ENCODE measurements around the gene PTPRK.

Gene PTPRK

DNA sequence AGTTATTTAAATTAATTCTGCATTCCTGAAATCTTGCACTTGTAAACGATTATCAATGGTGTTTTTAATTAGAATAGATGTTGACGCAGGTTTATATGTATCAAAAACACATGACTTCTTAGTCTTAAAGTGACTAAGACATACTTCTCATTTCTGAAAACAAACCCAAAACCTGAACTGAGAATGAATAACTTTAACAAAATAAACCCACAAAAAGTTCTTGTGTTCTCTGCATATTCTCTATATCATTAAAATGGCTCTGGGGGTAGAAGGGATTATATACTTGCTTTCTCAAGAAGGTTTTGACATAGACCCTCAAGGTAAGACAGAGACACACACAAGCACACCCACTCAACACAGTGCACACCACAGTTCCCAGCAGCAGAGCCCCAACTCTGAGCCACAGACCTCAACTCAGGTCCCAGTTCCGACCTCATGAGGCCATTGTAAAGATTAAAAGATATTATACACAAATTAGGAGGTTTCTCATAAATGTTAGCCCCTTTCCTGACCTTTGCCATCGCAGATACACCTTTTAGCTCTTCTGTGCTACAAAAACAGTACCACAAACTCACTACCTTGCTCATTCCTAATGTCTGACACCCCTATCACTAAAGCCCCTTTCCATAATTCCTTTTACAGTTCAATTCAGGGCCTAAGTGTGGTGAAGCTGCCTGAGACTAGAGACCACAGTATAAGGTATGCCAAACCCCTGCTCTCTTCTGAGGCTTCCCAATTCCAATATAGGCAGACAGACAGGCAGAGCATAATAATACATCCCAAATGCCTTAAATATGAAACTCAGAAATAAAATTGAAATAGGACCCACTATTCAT is 267.8 kb downstream of the PTPRK start:
- no peak overlapping the region for H3K9ac ChIP-seq (ENCODE audit: low read length)
- H3K18ac ChIP-seq (ENCODE audit: low read length), result no peak overlapping the region
- no peak overlapping the region for H4K91ac ChIP-seq (ENCODE audit: low read depth, low read length)
- H3K4ac ChIP-seq (ENCODE audit: low read depth, low read length), result no peak overlapping the region
- no peaks in the 10 kb centered on the region for H3K9me3 ChIP-seq (ENCODE audit: insufficient read depth, low read depth, low read length)
- no peak overlapping the region for H4K12ac ChIP-seq (ENCODE audit: low read depth, low read length)
- no peak overlapping the region for H2AFZ ChIP-seq (ENCODE audit: insufficient read depth, low read length, poor library complexity)
- no peak overlapping the region for H2BK5ac ChIP-seq (ENCODE audit: low read depth, low read length, poor library complexity)
- H3K79me2 ChIP-seq (ENCODE audit: control insufficient read depth, insufficient read depth, low read length, poor library complexity), result no peaks in the 10 kb centered on the region
- no peak overlapping the region for H2AK5ac ChIP-seq (ENCODE audit: low read length)
- no peak overlapping the region for H3K4me3 ChIP-seq (ENCODE audit: low read depth, low read length)
- H2BK120ac ChIP-seq (ENCODE audit: insufficient read depth, low read length, poor library complexity), result no peak overlapping the region
- no peaks in the 10 kb centered on the region for H3K27me3 ChIP-seq (ENCODE audit: insufficient read depth, low read length)
- no peak overlapping the region for H3K27ac ChIP-seq (ENCODE audit: low read depth, low read length)
- H3K79me1 ChIP-seq (ENCODE audit: low read length), result no peaks in the 10 kb centered on the region
- no peak overlapping the region for H2BK12ac ChIP-seq (ENCODE audit: low read length)
- DNase-seq, result no peak
- H3K4me1 ChIP-seq (ENCODE audit: control insufficient read depth in 1 of 2, insufficient read depth in 2 of 2, low read length in 2 of 2), result no peaks in the 10 kb centered on the region
- no peak overlapping the region for H3K23ac ChIP-seq (ENCODE audit: low read length)
- no peak overlapping the region for H3K14ac ChIP-seq (ENCODE audit: low read length)
- no peak overlapping the region for H3K4me2 ChIP-seq (ENCODE audit: low read length)
- H3K36me3 ChIP-seq (ENCODE audit: control insufficient read depth in 1 of 2, insufficient read depth in 2 of 2, low read length in 2 of 2), result no peaks in the 10 kb centered on the region
- H4K8ac ChIP-seq (ENCODE audit: low read depth, low read length), result no peak overlapping the region
- WGBS (ENCODE audit: extremely low coverage, insufficient coverage, insufficient read length), result no CpG with 5 or more reads among the region's 4 CpGs

DNA sequence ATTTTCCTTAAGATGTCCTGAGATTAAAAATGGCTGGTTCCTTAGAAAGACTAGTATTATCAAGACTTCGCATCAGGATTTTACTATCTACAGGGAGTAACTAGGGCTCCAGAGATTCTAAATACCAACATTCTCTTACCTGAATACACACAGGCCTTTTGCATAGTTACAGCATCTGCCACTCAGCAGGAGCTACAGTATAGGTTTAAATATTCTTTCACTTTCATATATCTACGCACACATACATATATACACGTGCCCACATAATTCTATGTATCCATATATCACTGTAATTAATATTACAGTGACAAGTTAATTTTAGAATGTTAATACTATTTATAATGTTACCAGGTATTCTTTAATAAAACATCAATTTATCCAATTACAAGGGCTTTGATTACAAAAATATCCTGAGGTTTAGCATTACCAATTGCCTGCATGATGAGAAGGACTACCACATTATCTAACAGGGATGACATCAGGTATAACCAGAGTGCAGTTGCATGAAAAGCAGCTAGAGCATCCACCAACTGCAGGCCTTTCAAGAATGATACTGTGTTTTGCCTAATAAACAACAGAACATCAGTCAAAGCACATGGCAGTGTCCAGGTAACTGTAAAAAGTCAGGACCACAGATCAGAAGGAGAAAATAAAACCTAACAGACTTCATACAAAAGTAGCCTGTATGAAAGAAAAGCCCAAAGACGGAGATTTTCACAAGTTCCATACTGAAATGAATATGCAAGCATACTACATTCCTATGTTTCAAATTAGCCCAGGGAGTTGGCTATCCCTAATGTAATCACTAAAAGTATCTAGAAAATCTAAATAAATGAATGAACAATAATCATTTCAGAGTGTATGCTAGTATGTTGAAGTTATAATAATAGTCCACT is 268.7 kb downstream of the PTPRK start:
- Histone ChIP-seq H2BK12ac (ENCODE audit: low read length) (no peak overlapping the region), H4K8ac (ENCODE audit: low read depth, low read length) (no peak overlapping the region), H3K9ac (ENCODE audit: low read length) (no peak overlapping the region), H2BK5ac (ENCODE audit: low read depth, low read length, poor library complexity) (no peak overlapping the region), H2AK5ac (ENCODE audit: low read length) (no peak overlapping the region), H3K9me3 (ENCODE audit: insufficient read depth, low read depth, low read length) (no peaks in the 10 kb centered on the region), H3K18ac (ENCODE audit: low read length) (no peak overlapping the region), H3K27ac (ENCODE audit: low read depth, low read length) (no peak overlapping the region), H3K4me2 (ENCODE audit: low read length) (no peak overlapping the region), H3K36me3 (ENCODE audit: control insufficient read depth in 1 of 2, insufficient read depth in 2 of 2, low read length in 2 of 2) (no peaks in the 10 kb centered on the region), H3K79me1 (ENCODE audit: low read length) (no peaks in the 10 kb centered on the region), H2AFZ (ENCODE audit: insufficient read depth, low read length, poor library complexity) (no peak overlapping the region), H2BK120ac (ENCODE audit: insufficient read depth, low read length, poor library complexity) (no peak overlapping the region), H3K14ac (ENCODE audit: low read length) (no peak overlapping the region), H3K4ac (ENCODE audit: low read depth, low read length) (no peak overlapping the region), H4K12ac (ENCODE audit: low read depth, low read length) (no peak overlapping the region), H3K4me1 (ENCODE audit: control insufficient read depth in 1 of 2, insufficient read depth in 2 of 2, low read length in 2 of 2) (no peaks in the 10 kb centered on the region), H3K4me3 (ENCODE audit: low read depth, low read length) (no peak overlapping the region), H3K23ac (ENCODE audit: low read length) (no peak overlapping the region), H3K27me3 (ENCODE audit: insufficient read depth, low read length) (no peaks in the 10 kb centered on the region), H3K79me2 (ENCODE audit: control insufficient read depth, insufficient read depth, low read length, poor library complexity) (no peaks in the 10 kb centered on the region), H4K91ac (ENCODE audit: low read depth, low read length) (no peak overlapping the region)
- WGBS (ENCODE audit: extremely low coverage, insufficient coverage, insufficient read length), result no CpG with 5 or more reads among the region's 4 CpGs
- DNase-seq, result peak in 1 of 2 donors; percentile 39

DNA sequence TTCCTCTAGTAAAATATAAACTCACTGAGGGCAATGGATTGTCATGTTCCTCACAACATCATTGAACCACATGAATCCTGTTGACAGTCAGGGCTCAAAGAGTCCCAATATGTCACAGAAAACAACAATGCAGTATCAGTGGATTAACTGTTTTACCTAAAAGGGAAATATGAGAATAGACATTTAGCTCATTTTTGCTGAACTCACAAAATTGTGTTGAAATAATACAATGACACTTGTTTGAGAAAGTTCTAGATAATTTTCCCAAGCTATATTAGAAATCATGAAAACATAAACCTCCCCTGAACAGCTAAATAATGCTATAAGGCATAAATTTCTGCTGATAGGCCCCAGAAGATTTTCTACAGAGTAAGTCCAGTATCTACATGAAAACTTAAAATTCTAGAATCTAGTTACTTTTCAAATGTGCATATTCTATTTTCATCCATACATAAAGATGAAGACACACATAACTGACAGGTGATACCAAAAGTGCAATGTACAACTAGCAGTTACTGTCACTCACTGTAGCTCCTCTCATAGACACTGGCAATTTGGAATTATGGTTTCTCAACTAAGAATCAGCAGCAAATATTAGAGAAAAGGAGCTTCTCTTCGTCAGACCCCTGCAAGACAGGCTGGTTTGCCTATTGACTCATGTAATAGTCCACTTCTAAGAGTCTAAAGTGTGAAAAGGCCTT is 269.9 kb downstream of the PTPRK start:
- Histone ChIP-seq H2BK5ac (ENCODE audit: low read depth, low read length, poor library complexity) (no peak overlapping the region), H2AFZ (ENCODE audit: insufficient read depth, low read length, poor library complexity) (no peak overlapping the region), H3K27ac (ENCODE audit: low read depth, low read length) (no peak overlapping the region), H3K9ac (ENCODE audit: low read length) (no peak overlapping the region), H3K4me3 (ENCODE audit: low read depth, low read length) (no peak overlapping the region), H3K9me3 (ENCODE audit: insufficient read depth, low read depth, low read length) (no peaks in the 10 kb centered on the region), H2AK5ac (ENCODE audit: low read length) (no peak overlapping the region), H3K4ac (ENCODE audit: low read depth, low read length) (no peak overlapping the region), H3K23ac (ENCODE audit: low read length) (no peak overlapping the region), H4K91ac (ENCODE audit: low read depth, low read length) (no peak overlapping the region), H3K18ac (ENCODE audit: low read length) (no peak overlapping the region), H3K27me3 (ENCODE audit: insufficient read depth, low read length) (no peaks in the 10 kb centered on the region), H2BK12ac (ENCODE audit: low read length) (no peak overlapping the region), H3K79me2 (ENCODE audit: control insufficient read depth, insufficient read depth, low read length, poor library complexity) (no peaks in the 10 kb centered on the region), H4K12ac (ENCODE audit: low read depth, low read length) (no peak overlapping the region), H3K4me1 (ENCODE audit: control insufficient read depth in 1 of 2, insufficient read depth in 2 of 2, low read length in 2 of 2) (peaks cover 0 to 2% of the 10 kb centered on the region in 2 experiments), H4K8ac (ENCODE audit: low read depth, low read length) (no peak overlapping the region), H3K79me1 (ENCODE audit: low read length) (no peaks in the 10 kb centered on the region), H2BK120ac (ENCODE audit: insufficient read depth, low read length, poor library complexity) (no peak overlapping the region), H3K4me2 (ENCODE audit: low read length) (no peak overlapping the region), H3K36me3 (ENCODE audit: control insufficient read depth in 1 of 2, insufficient read depth in 2 of 2, low read length in 2 of 2) (no peaks in the 10 kb centered on the region), H3K14ac (ENCODE audit: low read length) (no peak overlapping the region)
- no peak for DNase-seq
- WGBS (ENCODE audit: extremely low coverage, insufficient coverage, insufficient read length), result no CpG with 5 or more reads among the region's 1 CpG

DNA sequence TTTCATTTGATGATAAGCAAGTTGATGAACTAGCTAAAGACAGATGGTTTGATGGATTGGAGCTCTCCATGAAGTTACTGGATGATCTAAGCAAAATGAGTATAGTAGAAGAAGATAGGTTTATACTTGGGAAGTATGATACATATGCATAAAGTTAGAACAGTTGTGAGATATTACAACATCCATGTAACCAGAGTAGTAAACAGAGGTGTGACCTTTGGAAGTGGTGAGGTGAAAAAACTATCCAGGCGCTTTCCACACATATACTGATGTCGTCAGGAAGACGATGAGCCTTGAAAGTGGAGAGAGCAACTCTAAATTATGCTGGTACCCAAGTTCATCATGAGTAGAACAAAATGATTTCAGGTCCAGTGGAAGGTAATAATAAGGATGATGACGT is 271.0 kb downstream of the PTPRK start:
- no peak overlapping the region for H4K8ac ChIP-seq (ENCODE audit: low read depth, low read length)
- H3K79me2 ChIP-seq (ENCODE audit: control insufficient read depth, insufficient read depth, low read length, poor library complexity), result no peaks in the 10 kb centered on the region
- H3K4ac ChIP-seq (ENCODE audit: low read depth, low read length), result no peak overlapping the region
- no peak overlapping the region for H4K91ac ChIP-seq (ENCODE audit: low read depth, low read length)
- H3K18ac ChIP-seq (ENCODE audit: low read length), result no peak overlapping the region
- H3K14ac ChIP-seq (ENCODE audit: low read length), result no peak overlapping the region
- no peak overlapping the region for H3K27ac ChIP-seq (ENCODE audit: low read depth, low read length)
- no peak overlapping the region for H2AFZ ChIP-seq (ENCODE audit: insufficient read depth, low read length, poor library complexity)
- H2AK5ac ChIP-seq (ENCODE audit: low read length), result no peak overlapping the region
- H2BK12ac ChIP-seq (ENCODE audit: low read length), result no peak overlapping the region
- H3K9ac ChIP-seq (ENCODE audit: low read length), result no peak overlapping the region
- H2BK5ac ChIP-seq (ENCODE audit: low read depth, low read length, poor library complexity), result no peak overlapping the region
- DNase-seq, result no peak
- H3K4me3 ChIP-seq (ENCODE audit: low read depth, low read length), result no peak overlapping the region
- H3K79me1 ChIP-seq (ENCODE audit: low read length), result no peaks in the 10 kb centered on the region
- H3K4me2 ChIP-seq (ENCODE audit: low read length), result no peak overlapping the region
- WGBS (ENCODE audit: extremely low coverage, insufficient coverage, insufficient read length), result no CpG with 5 or more reads among the region's 4 CpGs
- no peak overlapping the region for H3K23ac ChIP-seq (ENCODE audit: low read length)
- no peaks in the 10 kb centered on the region for H3K27me3 ChIP-seq (ENCODE audit: insufficient read depth, low read length)
- H3K9me3 ChIP-seq (ENCODE audit: insufficient read depth, low read depth, low read length), result no peaks in the 10 kb centered on the region
- H4K12ac ChIP-seq (ENCODE audit: low read depth, low read length), result no peak overlapping the region
- H2BK120ac ChIP-seq (ENCODE audit: insufficient read depth, low read length, poor library complexity), result no peak overlapping the region
- H3K4me1 ChIP-seq (ENCODE audit: control insufficient read depth in 1 of 2, insufficient read depth in 2 of 2, low read length in 2 of 2), result peaks cover 0 to 2% of the 10 kb centered on the region in 2 experiments
- H3K36me3 ChIP-seq (ENCODE audit: control insufficient read depth in 1 of 2, insufficient read depth in 2 of 2, low read length in 2 of 2), result no peaks in the 10 kb centered on the region
